HG03097 (cell line): Measurements from ENCODE around the gene DEGS2.

Source experiments
- ATAC-seq: cut with Tn5 transposase; IDR thresholded peaks from one replicate; pipeline ENCODE4 v1.9.1; 2021; ENCODE audit not compliant: unreplicated experiment, low FRiP score

Gene DEGS2

GRCh38 chr14:100135784-100136183 is 23.7 kb downstream of the DEGS2 start:
- no peak for ATAC-seq

DNA sequence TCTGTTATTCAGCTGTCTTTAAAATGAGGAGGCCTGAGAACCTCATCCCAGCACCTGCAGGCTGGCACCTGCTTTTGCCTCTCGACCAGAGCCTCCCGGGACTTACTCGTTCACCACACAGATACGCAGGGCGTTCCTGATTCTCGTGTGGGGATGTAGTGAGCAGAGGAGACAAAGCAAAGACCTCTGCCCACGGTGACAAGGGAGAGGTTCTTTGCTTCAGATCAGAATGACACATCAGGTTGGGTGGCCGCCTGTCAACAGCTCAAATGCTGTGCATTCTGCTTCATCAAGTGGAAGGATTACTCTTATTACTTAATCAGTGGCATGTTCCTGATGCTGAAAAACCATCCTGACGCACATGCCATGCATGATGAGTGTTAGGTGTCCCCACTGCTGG is 24.4 kb downstream of the DEGS2 start:
- ATAC-seq: no peak

DNA sequence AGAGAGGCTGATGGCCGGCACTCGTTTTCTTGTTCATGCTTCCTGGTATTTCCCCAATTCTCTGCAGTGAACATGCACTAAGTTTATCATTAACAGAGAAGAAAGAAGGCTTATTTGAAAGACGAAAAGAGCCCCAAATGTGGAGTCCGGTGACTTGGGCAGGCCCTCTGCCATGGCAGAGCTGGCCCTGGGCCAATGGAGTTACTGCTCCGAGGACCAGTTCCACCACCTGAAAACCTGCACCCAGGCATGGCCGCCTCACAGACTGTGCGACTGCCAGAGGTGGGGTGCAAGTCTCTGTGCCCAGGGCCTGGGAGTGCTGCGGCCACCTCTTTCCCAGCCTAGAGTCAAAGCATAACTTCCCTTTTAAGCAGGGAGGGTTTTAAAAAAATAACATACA is 24.9 kb downstream of the DEGS2 start:
- no peak for ATAC-seq

DNA sequence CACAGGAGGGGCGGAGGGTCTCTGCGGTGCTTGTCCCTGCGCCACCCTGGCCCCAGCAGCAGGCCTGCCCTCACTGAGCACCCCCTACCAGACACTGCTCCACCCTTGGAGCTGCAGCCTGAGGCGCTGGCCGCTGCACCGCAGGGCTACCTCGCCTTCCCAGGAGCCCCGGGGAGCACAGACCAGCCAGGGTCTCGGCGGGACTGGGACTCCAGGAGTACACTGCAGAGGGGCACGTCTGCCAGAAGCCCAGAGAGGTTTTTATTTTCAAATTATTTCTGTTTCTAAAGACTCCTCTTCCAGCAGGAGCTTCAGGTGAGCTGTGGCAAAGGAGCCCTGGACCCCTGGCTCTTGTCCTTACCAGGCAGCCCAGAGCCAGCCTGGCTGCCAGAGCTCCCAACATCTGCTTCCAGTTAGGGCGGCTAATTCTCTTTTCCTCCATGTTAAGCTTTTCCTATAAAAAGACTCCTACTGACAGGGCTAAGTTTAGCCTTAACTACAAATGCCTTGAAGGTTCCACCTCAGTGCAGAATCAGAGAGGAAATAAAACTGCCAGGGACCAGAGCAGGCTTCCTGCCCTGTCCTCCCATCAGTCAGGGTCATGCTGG is 26.4 kb downstream of the DEGS2 start:
- no peak for ATAC-seq

DNA sequence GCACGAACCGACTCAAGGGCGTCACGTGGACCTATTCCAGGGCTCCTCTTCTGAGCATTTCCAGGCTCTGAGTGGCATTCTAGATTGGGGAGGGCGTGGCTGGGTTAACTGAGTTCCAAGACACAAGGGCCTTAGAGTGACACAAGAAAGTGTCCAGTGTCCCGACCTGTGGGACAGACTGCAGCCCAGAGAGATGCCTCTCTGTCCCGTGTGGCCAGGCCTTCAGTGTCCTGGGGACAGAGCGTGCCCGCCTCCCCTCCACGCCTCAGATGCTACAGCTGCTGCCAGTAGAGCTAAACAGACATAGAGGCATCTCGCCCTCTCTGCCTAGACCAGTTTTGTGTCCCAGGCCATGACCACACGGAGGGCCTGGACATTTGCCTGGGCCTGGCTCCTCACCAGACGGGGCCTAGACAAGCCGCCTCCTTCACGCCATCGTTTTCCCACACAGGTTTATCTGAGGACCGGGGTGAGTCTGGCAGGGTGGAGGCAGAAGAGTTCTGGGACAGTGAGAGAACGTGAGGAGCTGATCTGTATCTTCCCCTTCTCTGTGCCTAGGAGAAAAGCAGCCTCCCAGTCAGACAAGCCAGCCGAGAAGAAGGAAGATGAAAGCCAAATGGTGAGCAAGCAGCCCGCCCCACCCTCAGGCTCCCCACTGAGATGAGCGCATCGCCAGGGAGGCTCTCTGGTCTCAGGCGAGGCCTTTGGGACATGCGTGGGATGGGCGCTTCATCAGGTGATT is 27.1 kb downstream of the DEGS2 start:
- no peak for ATAC-seq

DNA sequence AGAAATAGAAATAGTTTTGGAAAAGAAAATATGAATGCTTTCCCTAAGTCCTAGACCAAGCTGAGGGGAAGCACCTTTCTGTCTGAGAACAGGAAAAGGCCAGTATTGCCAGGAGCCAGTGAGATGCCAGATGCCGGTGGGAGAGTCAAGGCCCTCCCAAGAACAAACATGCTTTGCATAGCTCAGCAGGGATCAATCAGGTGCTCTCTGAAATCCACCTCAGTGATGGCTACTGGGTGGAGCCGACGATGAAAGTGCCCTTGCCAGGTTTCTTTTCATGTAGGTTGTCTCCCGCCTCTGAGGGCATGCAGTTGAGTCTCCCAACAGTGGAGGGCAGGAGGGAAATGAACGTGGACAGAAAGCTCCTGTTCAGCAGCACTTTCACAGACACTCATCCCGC is 28.3 kb downstream of the DEGS2 start:
- no peak for ATAC-seq

GRCh38 chr14:100130521-100130920 is 28.9 kb downstream of the DEGS2 start:
- no peak for ATAC-seq

- ATAC-seq: no peak
These were observed 30.3 kb downstream of the DEGS2 start for GRCh38 chr14:100129161-100129589.

- ATAC-seq: no peak
These were observed 30.8 kb downstream of the DEGS2 start for GRCh38 chr14:100128688-100129087.

DNA sequence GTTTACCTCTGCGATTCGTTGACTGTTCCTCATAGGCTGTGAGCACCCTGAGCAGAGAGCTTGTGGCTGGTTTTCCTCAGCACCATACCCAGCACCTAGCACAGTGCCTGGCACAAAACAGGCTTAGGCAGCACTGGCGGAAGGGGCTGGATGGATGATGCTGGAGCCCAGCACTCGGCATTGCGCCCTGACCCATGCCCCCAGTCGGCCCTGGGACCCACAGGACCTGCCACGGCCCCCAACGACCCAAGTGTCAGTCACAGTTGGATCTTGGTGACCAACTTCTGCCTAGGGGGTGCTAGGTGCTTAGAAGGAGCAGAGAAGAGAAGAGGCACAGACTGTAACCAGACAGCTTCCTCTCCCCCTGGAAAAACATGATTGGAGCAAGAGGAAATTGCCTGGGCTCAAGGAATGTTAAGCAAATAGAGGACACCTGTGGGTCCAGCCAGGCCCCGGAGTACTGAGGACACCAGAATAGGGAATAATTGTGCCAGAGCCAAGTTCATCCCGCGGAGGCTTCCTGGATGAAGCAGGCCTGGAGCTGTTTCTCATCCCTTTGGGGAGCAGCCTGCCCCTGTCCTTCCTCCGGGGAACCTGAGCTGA is 31.5 kb downstream of the DEGS2 start:
- no peak for ATAC-seq

GRCh38 chr14:100126401-100126800 is 33.0 kb downstream of the DEGS2 start:
- no peak for ATAC-seq

GRCh38 chr14:100124551-100125088 is 34.8 kb downstream of the DEGS2 start:
- no peak for ATAC-seq

DNA sequence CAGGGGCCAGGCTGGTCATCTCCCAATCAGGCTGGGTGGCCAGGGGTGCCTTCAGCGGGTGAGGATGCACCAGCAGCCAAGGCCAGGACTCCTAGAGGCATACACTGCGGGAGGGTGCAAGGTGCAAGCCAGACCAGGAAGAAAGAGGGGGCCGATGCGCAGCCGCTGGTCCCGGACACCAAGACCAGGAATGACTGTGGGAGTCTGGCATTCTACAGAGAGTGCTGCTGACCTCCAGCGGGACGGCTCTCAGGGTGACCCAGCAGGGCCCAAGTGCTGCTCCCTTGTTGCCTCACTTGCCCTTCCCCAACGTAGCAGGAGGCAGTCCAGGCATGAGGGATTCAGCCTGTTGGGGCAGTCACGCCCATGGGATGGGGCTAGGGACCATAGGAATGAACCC is 35.8 kb downstream of the DEGS2 start:
- ATAC-seq: no peak

GRCh38 chr14:100122481-100123223 is 36.8 kb downstream of the DEGS2 start:
- ATAC-seq: no peak

- ATAC-seq: no peak
These were observed 37.6 kb downstream of the DEGS2 start for GRCh38 chr14:100121643-100122480.

DNA sequence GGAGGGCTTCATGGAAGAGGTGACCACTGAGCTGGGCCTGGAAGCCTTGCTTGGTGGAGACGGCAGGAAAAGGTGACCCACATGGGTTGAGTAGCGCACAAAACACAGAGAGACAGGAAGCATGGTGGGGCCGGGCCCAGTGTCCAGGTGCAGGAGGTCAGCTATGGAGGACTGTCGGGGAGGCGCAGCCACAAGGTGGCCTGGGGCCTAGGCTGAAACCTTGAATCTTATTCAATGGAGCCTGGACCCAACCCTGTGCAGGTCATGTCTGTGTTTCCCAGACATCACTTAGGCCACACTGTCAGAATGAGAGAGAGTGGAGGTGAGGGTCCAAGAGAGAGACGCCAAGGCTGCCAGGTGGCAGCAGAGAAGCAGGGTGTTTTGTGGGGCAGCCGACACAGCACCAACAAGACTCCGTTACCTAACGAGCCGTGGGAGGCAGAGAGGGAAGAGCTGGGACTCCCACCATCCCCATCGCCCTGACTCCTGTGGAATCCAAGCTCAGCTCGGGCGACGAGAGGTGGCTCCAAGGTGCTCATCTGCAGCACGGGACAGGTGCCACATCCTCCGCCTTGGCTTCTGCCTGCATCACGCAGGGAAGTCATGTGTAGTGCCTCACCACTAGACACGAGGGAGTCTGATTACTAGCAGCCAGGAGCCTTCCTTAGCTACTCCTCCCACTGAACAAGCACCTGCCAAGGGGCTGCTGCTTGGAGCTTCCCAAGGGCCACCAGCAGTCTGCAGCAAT is 38.7 kb downstream of the DEGS2 start:
- ATAC-seq: no peak

DNA sequence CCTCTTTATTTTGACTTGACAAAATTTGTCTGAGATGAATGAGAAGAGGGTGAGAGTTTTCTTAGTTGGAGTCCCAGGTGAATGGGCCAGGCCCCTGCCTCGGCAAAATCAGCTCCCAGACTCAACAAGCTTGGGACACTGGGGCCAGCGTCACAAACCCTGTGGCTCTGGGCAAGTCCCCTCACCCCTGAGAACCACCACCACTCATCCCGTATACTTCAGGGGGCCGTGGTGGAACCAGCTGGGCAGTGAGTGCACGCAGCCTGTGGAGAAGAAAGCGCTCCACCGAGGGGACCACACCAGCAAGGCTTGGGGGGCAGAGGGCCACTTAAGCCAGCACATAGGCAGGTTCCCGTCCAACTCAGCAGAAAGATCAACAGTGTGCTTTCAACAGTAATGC is 40.2 kb downstream of the DEGS2 start:
- no peak for ATAC-seq

DNA sequence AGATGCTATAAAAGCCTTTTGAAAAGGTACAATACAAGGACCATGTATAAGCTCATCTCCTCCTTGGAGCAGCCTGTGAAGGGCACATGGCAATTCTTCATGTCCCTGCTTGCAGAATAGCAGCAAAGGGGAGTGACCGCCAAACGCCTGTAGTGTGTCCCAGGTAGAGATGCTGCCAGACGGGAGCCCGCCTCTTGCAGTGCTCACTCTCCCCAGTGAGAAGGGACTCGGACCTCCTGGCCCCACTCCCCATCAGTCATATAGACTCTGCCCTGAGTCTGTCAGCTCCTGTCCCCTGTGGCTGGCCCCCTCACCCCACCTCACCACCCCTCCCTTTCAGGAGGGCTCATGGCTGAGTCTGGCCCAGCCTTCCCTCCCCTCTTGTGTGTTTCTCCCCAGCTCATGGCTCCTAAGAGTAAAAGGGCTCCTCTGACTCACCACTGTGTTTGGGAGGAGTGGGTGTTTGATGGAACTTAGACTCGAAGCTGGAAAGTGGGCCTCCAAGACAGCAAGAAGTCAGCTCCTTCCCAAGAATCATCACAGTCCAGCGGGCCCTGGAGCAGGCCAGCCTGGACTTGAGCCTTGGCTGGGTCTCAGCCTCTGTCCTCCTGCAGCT is 40.9 kb downstream of the DEGS2 start:
- ATAC-seq: no peak
